Mammary epithelial cell (primary cell): ENCODE results near the gene EPHX1.

ENCODE experiments used
- CTCF ChIP-seq, 2 donors: IDR thresholded peaks in 1 of 2; conservative IDR thresholded peaks in 1 of 2; 2 replicates each; pipeline ENCODE4 v1.5.1; 2011 to 2012; ENCODE audit warnings: inconsistent platforms in 2 of 2, low read length in 2 of 2, mild to moderate bottlenecking in 2 of 2, control low read depth in 1 of 2, low read depth in 1 of 2; ENCODE audit not compliant: insufficient read depth in 1 of 2; ENCODE audit errors: extremely low read depth in 1 of 2
- EZH2 ChIP-seq: IDR thresholded peaks from 2 replicates; pipeline ENCODE4 v1.6.1; 2012; ENCODE audit warnings: low read length, inconsistent platforms, borderline replicate concordance

GRCh38 chr1:225834417-225835329, 24.7 kb downstream of the EPHX1 start:
- TF ChIP-seq CTCF (conservative IDR thresholded peaks at IDR 0.05 in 1 of 2, IDR thresholded peaks at IDR 0.05 in 1 of 2; ENCODE audit: extremely low read depth in 1 of 2, insufficient read depth in 1 of 2, low read depth in 1 of 2, low read length in 2 of 2) (no peak), EZH2 (no peak)
